ENCODE data around the gene ST6GAL2.

Gene ST6GAL2

GRCh38 chr2:106886916-106887758, 1.2 kb upstream of the ST6GAL2 start:
- DNase-seq (ENCODE audit: extremely low read depth, insufficient read length), result peak; percentile 6
- H3K27me3 ChIP-seq (replicated peaks; ENCODE audit: control insufficient read depth, insufficient read depth, low read length), result no peaks in the 10 kb centered on the region
- no peak for TF ChIP-seq CTCF (IDR thresholded peaks at IDR 0.05; ENCODE audit: insufficient read depth, low read length, poor library complexity, severe bottlenecking)

GRCh38 chr2:106885329-106885728, 638 bp downstream of the ST6GAL2 start:
- DNase-seq (ENCODE audit: extremely low read depth, insufficient read length), result no peak
- TF ChIP-seq CTCF (IDR thresholded peaks at IDR 0.05; ENCODE audit: insufficient read depth, low read length, poor library complexity, severe bottlenecking), result no peak
- H3K4me3 ChIP-seq (replicated peaks; ENCODE audit: low read depth, low read length), result no peak overlapping the region
- no peaks in the 10 kb centered on the region for H3K36me3 ChIP-seq (ENCODE audit: control insufficient read depth, insufficient read depth, low read length)
- H3K27me3 ChIP-seq (replicated peaks; ENCODE audit: control insufficient read depth, insufficient read depth, low read length), result no peaks in the 10 kb centered on the region

More at GRCh38 chr2:106886916-106887758, 1.2 kb upstream of the ST6GAL2 start:
- Histone ChIP-seq H3K4me3 (replicated peaks; ENCODE audit: low read depth, low read length) (no peak overlapping the region), H3K36me3 (ENCODE audit: control insufficient read depth, insufficient read depth, low read length) (no peaks in the 10 kb centered on the region)

- DNase-seq (ENCODE audit: extremely low read depth, insufficient read length), result no peak
- Histone ChIP-seq H3K27me3 (replicated peaks; ENCODE audit: control insufficient read depth, insufficient read depth, low read length) (no peaks in the 10 kb centered on the region), H3K36me3 (ENCODE audit: control insufficient read depth, insufficient read depth, low read length) (no peaks in the 10 kb centered on the region), H3K4me3 (replicated peaks; ENCODE audit: low read depth, low read length) (no peak overlapping the region)
- TF ChIP-seq CTCF (IDR thresholded peaks at IDR 0.05; ENCODE audit: insufficient read depth, low read length, poor library complexity, severe bottlenecking), result no peak
Measured at GRCh38 chr2:106882673-106883072, 3.3 kb downstream of the ST6GAL2 start.

GRCh38 chr2:106878206-106878605, 7.8 kb downstream of the ST6GAL2 start:
- H3K36me3 ChIP-seq (ENCODE audit: control insufficient read depth, insufficient read depth, low read length), result no peaks in the 10 kb centered on the region
- TF ChIP-seq CTCF (IDR thresholded peaks at IDR 0.05; ENCODE audit: insufficient read depth, low read length, poor library complexity, severe bottlenecking), result no peak
- H3K27me3 ChIP-seq (replicated peaks; ENCODE audit: control insufficient read depth, insufficient read depth, low read length), result no peaks in the 10 kb centered on the region
- no peak for DNase-seq (ENCODE audit: extremely low read depth, insufficient read length)
- no peak overlapping the region for H3K4me3 ChIP-seq (replicated peaks; ENCODE audit: low read depth, low read length)

DNA sequence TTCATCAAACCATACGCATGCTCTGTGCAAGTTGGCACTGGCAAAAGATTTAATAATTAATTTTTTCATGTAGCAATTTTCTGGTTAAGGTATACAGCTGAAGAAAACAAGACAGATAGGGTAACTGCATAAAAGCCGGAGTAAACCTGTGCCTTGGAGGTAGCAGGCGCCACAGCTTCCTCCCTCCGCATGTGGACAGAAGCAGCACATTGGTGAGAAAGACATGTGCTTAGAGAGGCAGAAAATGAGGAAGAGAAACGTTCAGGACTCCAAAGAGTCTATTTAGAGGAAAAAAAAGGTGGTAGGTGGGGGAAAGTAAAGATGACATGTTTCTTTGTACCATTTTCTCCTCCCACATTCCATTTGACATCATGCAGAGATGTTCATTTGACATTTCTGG, 9.3 kb downstream of the ST6GAL2 start:
- Histone ChIP-seq H3K36me3 (ENCODE audit: control insufficient read depth, insufficient read depth, low read length) (no peaks in the 10 kb centered on the region), H3K4me3 (replicated peaks; ENCODE audit: low read depth, low read length) (no peak overlapping the region), H3K27me3 (replicated peaks; ENCODE audit: control insufficient read depth, insufficient read depth, low read length) (no peaks in the 10 kb centered on the region)
- DNase-seq (ENCODE audit: extremely low read depth, insufficient read length), result no peak
- no peak for TF ChIP-seq CTCF (IDR thresholded peaks at IDR 0.05; ENCODE audit: insufficient read depth, low read length, poor library complexity, severe bottlenecking)
